MCF 10A (cell line): Measurements from ENCODE around the gene IFT20. TPM values are rescaled to one million over a fixed set of nuclear protein-coding genes. Genes with fewer than 3 reads are reported as not detected.
A peak's percentile ranks its signal among the peaks of the same experiment; 100 is the strongest.
"Not testable (repeated sequence)": the region's sequence is repeated elsewhere in the genome, so short reads cannot be mapped to it uniquely, and the experiment has no call there.

Source experiments
- BruUV-seq: library from RNA; stranded (reverse); fragments of 400-500 nt; replicated peaks from 2 replicates; lab custom pipeline; 2021; lab: Mats Ljungman, UMichigan
- CTCF ChIA-PET: fragments of 300-600 bp; sonication (Branson Sonifier 250); formaldehyde crosslinking; extraction: SDS; loops from one replicate; lab custom pipeline; 2021; ENCODE audit warnings: antibody characterized with exemption, inconsistent platforms; lab: Yijun Ruan, JAX
- POLR2A ChIA-PET: fragments of 300-600, 350-650 bp; sonication (Branson Sonifier 250); formaldehyde crosslinking; extraction: SDS; loops from one replicate; lab custom pipeline; 2020; ENCODE audit warnings: antibody characterized with exemption, inconsistent platforms; lab: Yijun Ruan, JAX
- DNase-seq: peaks from one replicate; pipeline ENCODE4 v3.0.0-alpha.2; 2018; ENCODE audit not compliant: unreplicated experiment
- H3K27ac Mint-ChIP-seq: one replicate; pipeline ENCODE4 v1.8.0; 2022; ENCODE audit warnings: mild to moderate bottlenecking, low read depth, mixed read lengths; ENCODE audit not compliant: unreplicated experiment
- H3K27me3 Mint-ChIP-seq: one replicate; pipeline ENCODE4 v1.8.0; 2022; ENCODE audit warnings: mixed read lengths; ENCODE audit not compliant: insufficient read depth, unreplicated experiment
- H3K36me3 Mint-ChIP-seq: one replicate; pipeline ENCODE4 v1.8.0; 2022; ENCODE audit warnings: mild to moderate bottlenecking, moderate library complexity, mixed read lengths; ENCODE audit not compliant: insufficient read depth, unreplicated experiment
- H3K4me1 Mint-ChIP-seq: one replicate; pipeline ENCODE4 v1.8.0; 2022; ENCODE audit warnings: mixed read lengths; ENCODE audit not compliant: insufficient read depth, unreplicated experiment
- H3K4me3 Mint-ChIP-seq: one replicate; pipeline ENCODE4 v1.8.0; 2022; ENCODE audit warnings: mild to moderate bottlenecking, moderate library complexity, mixed read lengths; ENCODE audit not compliant: unreplicated experiment
- H3K9me3 Mint-ChIP-seq: one replicate; pipeline ENCODE4 v1.8.0; 2022; ENCODE audit warnings: mixed read lengths; ENCODE audit not compliant: unreplicated experiment
- CTCF ChIP-seq: fragments of 200-600 bp; IDR thresholded peaks from one replicate; pipeline ENCODE4 v1.8.0; 2022; ENCODE audit warnings: antibody characterized with exemption, mild to moderate bottlenecking; ENCODE audit not compliant: unreplicated experiment
- intact Hi-C: fragments of 100-400 bp; cut with micrococcal nuclease; formaldehyde crosslinking; loops from 2 replicates; pipeline ENCODE4 v1.14.1; 2022
- total RNA-seq: library from RNA; stranded (reverse); gene quantifications from 2 replicates; pipeline ENCODE4 v1.2.3, GENCODE V29; 2022

The IFT20 gene
- total RNA-seq, 1 experiment from 2014 or later, result 29.3 TPM

- no TSS peak for BruUV-seq
- H3K36me3 Mint-ChIP-seq, result peaks cover 71% of the 10 kb centered on the region
- no peak overlapping the region for H3K4me3 Mint-ChIP-seq
- no peak overlapping the region for H3K27ac Mint-ChIP-seq
- ChIA-PET POLR2A (interaction anchor here (0.6 to 1.2 kb wide), 2 partner anchors 16 to 110 kb away, joined by 3 read pairs; partner anchors contain the start of gene POLDIP2), CTCF (interaction anchor here (1.1 to 2.4 kb wide), 2 partner anchors 14 to 74 kb away, joined by 3 to 6 read pairs; no protein-coding TSS in a partner anchor)
- no peaks in the 10 kb centered on the region for H3K9me3 Mint-ChIP-seq
- no peak for DNase-seq
- H3K27me3 Mint-ChIP-seq, result no peaks in the 10 kb centered on the region
- peaks cover 22% of the 10 kb centered on the region for H3K4me1 Mint-ChIP-seq
- intact Hi-C loops, result no loop called here
- no peak for TF ChIP-seq CTCF
Measured at GRCh38 chr17:28342313-28342712, 7.0 kb upstream of the IFT20 start.

- ChIA-PET POLR2A (no interaction called here), CTCF (interaction anchor here (1.1 kb wide), 1 partner anchor 13 kb away, joined by 3 read pairs; no protein-coding TSS in a partner anchor)
- no TSS peak for BruUV-seq
- no peak for DNase-seq
- Mint-ChIP-seq H3K4me3 (no peak overlapping the region), H3K27ac (no peak overlapping the region), H3K27me3 (no peaks in the 10 kb centered on the region), H3K4me1 (peaks cover 23% of the 10 kb centered on the region), H3K9me3 (no peaks in the 10 kb centered on the region), H3K36me3 (peaks cover 63% of the 10 kb centered on the region)
- TF ChIP-seq CTCF, result no peak
- intact Hi-C loops, result no loop called here
Measured at GRCh38 chr17:28341516-28341915, 6.2 kb upstream of the IFT20 start.

- Mint-ChIP-seq H3K27ac (no peak overlapping the region), H3K36me3 (peaks cover 60% of the 10 kb centered on the region), H3K4me3 (no peak overlapping the region), H3K9me3 (no peaks in the 10 kb centered on the region), H3K4me1 (peaks cover 23% of the 10 kb centered on the region), H3K27me3 (no peaks in the 10 kb centered on the region)
- DNase-seq, result no peak
- ChIA-PET CTCF (no interaction called here), POLR2A (no interaction called here)
- no TSS peak for BruUV-seq
- TF ChIP-seq CTCF, result no peak
- intact Hi-C loops, result no loop called here
Measured at GRCh38 chr17:28340374-28340773, 5.1 kb upstream of the IFT20 start.

- intact Hi-C loops, result loop anchor here (5.0 to 10.0 kb wide), 4 partner anchors 78 to 205 kb away; no protein-coding TSS in a partner anchor
- no peaks in the 10 kb centered on the region for H3K27me3 Mint-ChIP-seq
- H3K9me3 Mint-ChIP-seq, result no peaks in the 10 kb centered on the region
- no TSS peak for BruUV-seq
- ChIA-PET POLR2A (interaction anchor here (0.9 kb wide), 1 partner anchor 9 kb away, joined by 3 read pairs; no protein-coding TSS in a partner anchor), CTCF (interaction anchor here (2.6 kb wide), 1 partner anchor 107 kb away, joined by 13 read pairs; no protein-coding TSS in a partner anchor)
- TF ChIP-seq CTCF, result no peak
- no peak overlapping the region for H3K27ac Mint-ChIP-seq
- DNase-seq, result no peak
- H3K4me1 Mint-ChIP-seq, result peaks cover 28% of the 10 kb centered on the region
- H3K36me3 Mint-ChIP-seq, result peaks cover 51% of the 10 kb centered on the region
- no peak overlapping the region for H3K4me3 Mint-ChIP-seq
Measured at GRCh38 chr17:28339431-28339830, 4.2 kb upstream of the IFT20 start.

GRCh38 chr17:28338769-28339212 lies 3.5 kb upstream of the IFT20 start:
- Mint-ChIP-seq H3K36me3 (peaks cover 44% of the 10 kb centered on the region), H3K27ac (peak overlapping the region; percentile 97), H3K4me3 (peak overlapping the region; percentile 96), H3K4me1 (peaks cover 35% of the 10 kb centered on the region)
- BruUV-seq, H3K9me3 Mint-ChIP-seq, H3K27me3 Mint-ChIP-seq, DNase-seq: not testable (repeated sequence)
- POLR2A ChIA-PET, result interaction anchor here (1.8 to 2.1 kb wide), 2 partner anchors 9 to 19 kb away, joined by 7 to 11 read pairs; partner anchors contain the start of gene POLDIP2
- CTCF ChIA-PET, result interaction anchor here (0.6 to 2.6 kb wide), 7 partner anchors 7 to 154 kb away, joined by 3 to 13 read pairs (median 4); no protein-coding TSS in a partner anchor
- intact Hi-C loops, result loop anchor here (5.0 to 10.0 kb wide), 4 partner anchors 79 to 206 kb away; no protein-coding TSS in a partner anchor
